H9 (cell line): ENCODE results near the gene PCDHGB4. TPM values are rescaled to one million over a fixed set of nuclear protein-coding genes. Genes with fewer than 3 reads are reported as not detected.

Source experiments
- DNase-seq: peaks from one replicate; pipeline ENCODE4 v3.0.0-alpha.2; 2017
- H2AFZ ChIP-seq: one replicate; pipeline ENCODE4 v1.6.1; 2013; ENCODE audit warnings: mild to moderate bottlenecking, low read length, control low read depth, moderate library complexity
- H2AK5ac ChIP-seq: 2 replicates; pipeline ENCODE4 v1.6.1; 2013; ENCODE audit warnings: low read length, control low read depth, mixed read lengths; ENCODE audit not compliant: insufficient read length
- H2BK120ac ChIP-seq: one replicate; pipeline ENCODE4 v1.6.1; 2013; ENCODE audit warnings: low read depth, mild to moderate bottlenecking, low read length, control low read depth, inconsistent platforms; ENCODE audit not compliant: poor library complexity, severe bottlenecking
- H2BK12ac ChIP-seq: 2 replicates; pipeline ENCODE4 v1.6.1; 2013; ENCODE audit warnings: low read length, control low read depth, mixed read lengths, low read depth; ENCODE audit not compliant: insufficient read length
- H2BK15ac ChIP-seq: 2 replicates; pipeline ENCODE4 v1.6.1; 2013; ENCODE audit warnings: low read depth, low read length, control low read depth
- H2BK20ac ChIP-seq: one replicate; pipeline ENCODE4 v1.6.1; 2013; ENCODE audit warnings: low read depth, mild to moderate bottlenecking, low read length, control low read depth, inconsistent platforms; ENCODE audit not compliant: poor library complexity, severe bottlenecking
- H2BK5ac ChIP-seq: 2 replicates; pipeline ENCODE4 v1.6.1; 2013; ENCODE audit warnings: low read length, control low read depth, mixed read lengths; ENCODE audit not compliant: insufficient read length
- H3K14ac ChIP-seq: 2 replicates; pipeline ENCODE4 v1.6.1; 2013; ENCODE audit warnings: low read length, control low read depth; ENCODE audit not compliant: insufficient read depth
- H3K18ac ChIP-seq: 2 replicates; pipeline ENCODE4 v1.6.1; 2013; ENCODE audit warnings: low read depth, mild to moderate bottlenecking, mixed read lengths, low read length, control low read depth; ENCODE audit not compliant: insufficient read length
- H3K23ac ChIP-seq: 2 replicates; pipeline ENCODE4 v1.6.1; 2013; ENCODE audit warnings: low read length, control low read depth, mixed read lengths, low read depth; ENCODE audit not compliant: insufficient read length
- H3K23me2 ChIP-seq: 2 replicates; pipeline ENCODE4 v1.6.1; 2013; ENCODE audit warnings: low read depth, mild to moderate bottlenecking, mixed read lengths, low read length, control low read depth; ENCODE audit not compliant: insufficient read length, poor library complexity, severe bottlenecking
- H3K27ac ChIP-seq: 2 replicates; pipeline ENCODE4 v1.5.1; 2013; ENCODE audit warnings: low read length, control low read depth, mixed read lengths, low read depth; ENCODE audit not compliant: insufficient read length
- H3K27me3 ChIP-seq: 2 replicates; pipeline ENCODE4 v1.6.1; 2013; ENCODE audit warnings: low read length, control low read depth, inconsistent platforms; ENCODE audit not compliant: insufficient read depth
- H3K4ac ChIP-seq: 2 replicates; pipeline ENCODE4 v1.6.1; 2013; ENCODE audit warnings: low read depth, mild to moderate bottlenecking, control low read depth, inconsistent platforms, low read length, moderate library complexity
- H3K4me1 ChIP-seq: 2 replicates; pipeline ENCODE4 v1.6.1; 2013; ENCODE audit warnings: low read length, control low read depth, inconsistent platforms; ENCODE audit not compliant: insufficient read depth
- H3K4me2 ChIP-seq: 2 replicates; pipeline ENCODE4 v1.6.1; 2013; ENCODE audit warnings: low read length, control low read depth, mixed read lengths; ENCODE audit not compliant: insufficient read length, insufficient read depth
- H3K56ac ChIP-seq: 2 replicates; pipeline ENCODE4 v1.6.1; 2013; ENCODE audit warnings: low read depth, mild to moderate bottlenecking, mixed read lengths, low read length, control low read depth; ENCODE audit not compliant: insufficient read length
- H3K79me1 ChIP-seq: 2 replicates; pipeline ENCODE4 v1.6.1; 2013; ENCODE audit warnings: low read depth, mild to moderate bottlenecking, moderate library complexity, low read length, control low read depth, inconsistent platforms; ENCODE audit not compliant: insufficient read depth, poor library complexity, severe bottlenecking
- H3K79me2 ChIP-seq: 2 replicates; pipeline ENCODE4 v1.6.1; 2013; ENCODE audit warnings: low read length, control low read depth, inconsistent platforms; ENCODE audit not compliant: insufficient read depth
- H3K9ac ChIP-seq: 2 replicates; pipeline ENCODE4 v1.6.1; 2013; ENCODE audit warnings: low read length, control low read depth, mixed read lengths; ENCODE audit not compliant: insufficient read length; ENCODE audit errors: extremely low read depth
- H3K9me3 ChIP-seq: one replicate; pipeline ENCODE4 v1.6.1; 2013; ENCODE audit warnings: low read depth, low read length, inconsistent platforms; ENCODE audit not compliant: control insufficient read depth
- H3T11ph ChIP-seq: one replicate; pipeline ENCODE4 v1.6.1; 2013; ENCODE audit warnings: mild to moderate bottlenecking, low read length, control low read depth, inconsistent platforms
- H4K20me1 ChIP-seq: one replicate; pipeline ENCODE4 v1.6.1; 2013; ENCODE audit not compliant: control insufficient read depth, insufficient read length, insufficient read depth
- H4K5ac ChIP-seq: 2 replicates; pipeline ENCODE4 v1.6.1; 2013; ENCODE audit warnings: low read depth, mild to moderate bottlenecking, mixed read lengths, low read length, control low read depth; ENCODE audit not compliant: insufficient read length
- H4K8ac ChIP-seq: replicated peaks from 2 replicates; pipeline ENCODE4 v1.6.1; 2013; ENCODE audit warnings: low read length, control low read depth, mixed read lengths, low read depth; ENCODE audit not compliant: insufficient read length
- H4K91ac ChIP-seq: 2 replicates; pipeline ENCODE4 v1.6.1; 2013; ENCODE audit warnings: low read depth, mild to moderate bottlenecking, moderate library complexity, mixed read lengths, low read length, control low read depth; ENCODE audit not compliant: insufficient read length
- H3K27ac Mint-ChIP-seq, 3 experiments: 2 replicates in 2 of 3; 3 replicates in 1 of 3; pipeline ENCODE4 v1.8.0; 2020 to 2021; ENCODE audit warnings: mixed read lengths in 3 of 3, mild to moderate bottlenecking in 1 of 3, moderate library complexity in 1 of 3
- H3K27me3 Mint-ChIP-seq: 2 replicates; pipeline ENCODE4 v1.8.0; 2021; ENCODE audit warnings: low read depth, mild to moderate bottlenecking, moderate library complexity, mixed read lengths
- H3K36me3 Mint-ChIP-seq, 3 experiments: 2 replicates in 2 of 3; 3 replicates in 1 of 3; pipeline ENCODE4 v1.8.0; 2020 to 2021; ENCODE audit warnings: low read depth in 3 of 3, mixed read lengths in 3 of 3; ENCODE audit not compliant: insufficient read depth in 1 of 3
- H3K4me1 Mint-ChIP-seq, 2 experiments: 2 replicates each; pipeline ENCODE4 v1.8.0; 2020; ENCODE audit warnings: mixed read lengths in 2 of 2
- H3K4me3 Mint-ChIP-seq, 2 experiments: 2 replicates in 1 of 2; 3 replicates in 1 of 2; pipeline ENCODE4 v1.8.0; 2020 to 2021; ENCODE audit warnings: mild to moderate bottlenecking in 2 of 2, mixed read lengths in 2 of 2, moderate library complexity in 1 of 2
- H3K9me3 Mint-ChIP-seq, 2 experiments: 2 replicates in 1 of 2; 3 replicates in 1 of 2; pipeline ENCODE4 v1.8.0; 2020; ENCODE audit warnings: mild to moderate bottlenecking in 2 of 2, mixed read lengths in 2 of 2, moderate library complexity in 1 of 2
- CTCF ChIP-seq: fragments of 200-600 bp; sonication (generic); conservative IDR thresholded peaks from 3 replicates; pipeline ENCODE4 v1.8.0; 2021; ENCODE audit warnings: antibody characterized with exemption, mild to moderate bottlenecking
- WGBS: extraction: QIAGEN DNeasy Blood & Tissue Kit; methylation state at CpG from one replicate; pipeline ENCODE4 v1.1.7; 2013; ENCODE audit warnings: missing lambda C conversion rate, low lambda C conversion rate, mixed read lengths; ENCODE audit not compliant: insufficient read length; ENCODE audit errors: extremely low coverage; 5-methylcytosine and 5-hydroxymethylcytosine counted together
- total RNA-seq: library from RNA; stranded (reverse); gene quantifications from 2 replicates; pipeline ENCODE4 v1.2.1, GENCODE V29; 2021

PCDHGB4 gene
- total RNA-seq, 1 experiment from 2014 or later = 4.2 TPM

GRCh38 chr5:141420855-141421488 is 33.5 kb downstream of the PCDHGB4 start, which contains the start of gene PCDHGA11:
TSS of gene PCDHGA11 (plus strand) at chr5:141421051. CDS start at chr5:141421228, 177 bp downstream.
- Histone ChIP-seq H3K79me1 (no peaks in the 10 kb centered on the region), H2AK5ac (no peak within 1 kb of the TSS), H3K4me1 (no peaks in the 10 kb centered on the region), H3K9ac (no peak within 1 kb of the TSS), H3K4ac (no peak within 1 kb of the TSS), H4K91ac (no peak within 1 kb of the TSS), H3K9me3 (peaks cover 13% of the 10 kb centered on the region), H3K23me2 (peaks cover 7% of the 10 kb centered on the region), H3K56ac (no peak within 1 kb of the TSS), H4K8ac (no peak within 1 kb of the TSS), H4K20me1 (no peaks in the 10 kb centered on the region), H2BK120ac (no peak within 1 kb of the TSS), H3K23ac (no peak within 1 kb of the TSS), H3K79me2 (no peaks in the 10 kb centered on the region), H3K27me3 (no peaks in the 10 kb centered on the region; the same call in 1 of the 2 replicates), H3K27ac (no peak within 1 kb of the TSS), H3K14ac (0 out of 2 replicates have a peak within 1 kb of the TSS, but pooled peaks have one; percentile 11), H2BK15ac (no peak within 1 kb of the TSS), H2BK20ac (no peak within 1 kb of the TSS), H3K4me2 (no peak within 1 kb of the TSS), H2BK5ac (no peak within 1 kb of the TSS), H3T11ph (no peak within 1 kb of the TSS), H2BK12ac (no peak within 1 kb of the TSS), H3K18ac (no peak within 1 kb of the TSS), H2AFZ (no peak within 1 kb of the TSS), H4K5ac (no peak within 1 kb of the TSS)
- peaks cover 17% of the 10 kb centered on the region for H3K27me3 Mint-ChIP-seq
- peak within 1 kb of the TSS; percentile 32 to 60; a peak in 3 of 5 replicates for H3K4me3 Mint-ChIP-seq
- H3K4me1 Mint-ChIP-seq = peaks cover 4 to 9% of the 10 kb centered on the region in 2 experiments; a peak in 3 of 4 replicates
- H3K9me3 Mint-ChIP-seq = peaks cover 62 to 76% of the 10 kb centered on the region in 2 experiments
- TF ChIP-seq CTCF = peak; percentile 74
- WGBS = no CpG with 5 or more reads among the region's 42 CpGs
- H3K27ac Mint-ChIP-seq = peak within 1 kb of the TSS in 1 of 3 experiments; percentile 35; a peak in 2 of 7 replicates
- DNase-seq = peak; percentile 74
- H3K36me3 Mint-ChIP-seq = peaks cover 52 to 85% (median 59%) of the 10 kb centered on the region in 3 experiments
